Right lobe of liver (tissue), 4 donors: Measurements from ENCODE around the gene LSM14A.

Experiments
- CTCF ChIP-seq, 4 donors: fragments of 200-600 bp in 3 of 4; fragments of 450-650 bp in 1 of 4; IDR thresholded peaks; one replicate each; pipeline versions ENCODE4 v1.5.1 to v1.8.0; 2016 to 2022; ENCODE audit warnings: antibody characterized with exemption in 4 of 4, mild to moderate bottlenecking in 2 of 4
- POLR2A ChIP-seq: fragments of 450-650 bp; IDR thresholded peaks from one replicate; pipeline ENCODE4 v1.6.1; 2017; ENCODE audit warnings: antibody characterized with exemption, mild to moderate bottlenecking
- donor health status: DM: no; HTN: no; CAD: no.
- donor health status: DM: no; HTN: no; CAD: no.
- donor health status: DM: no; HTN: yes; CAD: no.

- TF ChIP-seq CTCF (IDR thresholded peaks at IDR 0.05) = no peak
- TF ChIP-seq POLR2A = no peak
Observed at GRCh38 chr19:34228762-34229161, 56.5 kb downstream of the LSM14A start.
